Colonic mucosa (tissue), 4 donors: ENCODE measurements around the gene DND1. TPM values are rescaled to one million over a fixed set of nuclear protein-coding genes. Genes with fewer than 3 reads are reported as not detected.
A peak's percentile ranks its signal among the peaks of the same experiment; 100 is the strongest.
"Not testable (repeated sequence)": the region's sequence is repeated elsewhere in the genome, so short reads cannot be mapped to it uniquely, and the experiment has no call there.

Experiments
- DNase-seq: peaks from one replicate; pipeline ENCODE4 v3.0.0-alpha.2; 2020
- H3K27ac ChIP-seq: fragments of 200-600 bp; one replicate; pipeline ENCODE4 v1.8.0; 2021
- H3K27me3 ChIP-seq: fragments of 200-600 bp; one replicate; pipeline ENCODE4 v1.8.0; 2021
- H3K36me3 ChIP-seq: fragments of 200-600 bp; one replicate; pipeline ENCODE4 v1.8.0; 2021
- H3K4me1 ChIP-seq: fragments of 200-600 bp; one replicate; pipeline ENCODE4 v1.8.0; 2021; ENCODE audit warnings: mild to moderate bottlenecking
- H3K4me3 ChIP-seq: fragments of 200-600 bp; one replicate; pipeline ENCODE4 v1.8.0; 2021
- H3K9ac ChIP-seq, 2 donors: one replicate each; pipeline ENCODE4 v1.7.0; 2013; ENCODE audit warnings: control low read depth in 2 of 2, low read depth in 2 of 2, low read length in 2 of 2
- H3K9me3 ChIP-seq: fragments of 200-600 bp; one replicate; pipeline ENCODE4 v1.8.0; 2021
- CTCF ChIP-seq: fragments of 200-600 bp; IDR thresholded peaks from one replicate; pipeline ENCODE4 v1.8.0; 2022; ENCODE audit warnings: antibody characterized with exemption, mild to moderate bottlenecking
- intact Hi-C: fragments of 100-400 bp; cut with DNase I; formaldehyde crosslinking; loops from one replicate; pipeline ENCODE4 v1.14.1; 2022
- total RNA-seq, 2 donors: library from RNA; stranded (reverse); fragmentation: NEBNext Ultra II Directional in 1 of 2; extraction: Animal tissue kit (Norgen Biotek cat#: 25700) in 1 of 2; gene quantifications; one replicate each; pipeline ENCODE4 v1.2.1, GENCODE V29; 2021
- donor health status: healthy.
- donor health status: DM: no; HTN: no; CAD: no.
- donor health status: DM: no; HTN: no; CAD: no.

DND1 gene
- total RNA-seq, 2 donors from 2014 or later: 0.16 to 0.89 TPM

GRCh38 chr5:140674629-140675028, 1.3 kb upstream of the DND1 start:
- no peak for TF ChIP-seq CTCF
- peaks cover under 1% of the 10 kb centered on the region for H3K36me3 ChIP-seq

GRCh38 chr5:140674211-140674610, 835 bp upstream of the DND1 start:
- TF ChIP-seq CTCF: no peak
- H3K27me3 ChIP-seq: no peaks in the 10 kb centered on the region
- no peaks in the 10 kb centered on the region for H3K9me3 ChIP-seq
- no peak for DNase-seq
- H3K4me1 ChIP-seq: no peaks in the 10 kb centered on the region
- H3K36me3 ChIP-seq: peaks cover 5% of the 10 kb centered on the region
- H3K27ac ChIP-seq: no peak overlapping the region
- no peak overlapping the region for H3K4me3 ChIP-seq
- H3K9ac ChIP-seq: no peak overlapping the region
- intact Hi-C loops: no loop called here

More at GRCh38 chr5:140674629-140675028, 1.3 kb upstream of the DND1 start:
- no peak for DNase-seq
- no peaks in the 10 kb centered on the region for H3K4me1 ChIP-seq
- H3K9ac ChIP-seq: no peak overlapping the region
- no peak overlapping the region for H3K4me3 ChIP-seq
- no peak overlapping the region for H3K27ac ChIP-seq
- H3K27me3 ChIP-seq: no peaks in the 10 kb centered on the region
- no peaks in the 10 kb centered on the region for H3K9me3 ChIP-seq
- intact Hi-C loops: no loop called here

GRCh38 chr5:140672455-140673186, 755 bp downstream of the DND1 start:
- peaks cover 11% of the 10 kb centered on the region for H3K36me3 ChIP-seq
- intact Hi-C loops: no loop called here
- no peaks in the 10 kb centered on the region for H3K4me1 ChIP-seq
- DNase-seq: no peak
- no peak overlapping the region for H3K4me3 ChIP-seq
- no peak overlapping the region for H3K9ac ChIP-seq
- no peak for TF ChIP-seq CTCF
- H3K27ac ChIP-seq: no peak overlapping the region
- no peaks in the 10 kb centered on the region for H3K9me3 ChIP-seq
- H3K27me3 ChIP-seq: no peaks in the 10 kb centered on the region

GRCh38 chr5:140671472-140672125, 1.8 kb downstream of the DND1 start:
- Histone ChIP-seq H3K27ac (peak overlapping the region; percentile 2), H3K27me3 (no peaks in the 10 kb centered on the region), H3K4me3 (no peak overlapping the region), H3K4me1 (peaks cover under 1% of the 10 kb centered on the region), H3K9ac (peak overlapping the region in 1 of 2 donors; percentile 3), H3K36me3 (peaks cover 11% of the 10 kb centered on the region), H3K9me3 (no peaks in the 10 kb centered on the region)
- intact Hi-C loops: no loop called here
- no peak for TF ChIP-seq CTCF
- DNase-seq: no peak

GRCh38 chr5:140671035-140671434, 2.3 kb downstream of the DND1 start:
- H3K27ac ChIP-seq, DNase-seq, H3K9me3 ChIP-seq, H3K4me3 ChIP-seq, intact Hi-C loops, H3K27me3 ChIP-seq, H3K4me1 ChIP-seq: not testable (repeated sequence)
- peak overlapping the region in 1 of 2 donors; percentile 39 for H3K9ac ChIP-seq
- peaks cover 11% of the 10 kb centered on the region for H3K36me3 ChIP-seq
